Measurements from ENCODE around the gene ADAMTSL4. TPM values are rescaled to one million over a fixed set of nuclear protein-coding genes. Genes with fewer than 3 reads are reported as not detected.
A peak's percentile ranks its signal among the peaks of the same experiment; 100 is the strongest.

ADAMTSL4 gene
- total and polyA plus RNA-seq, 2 donors (not counting 1 experiment from before 2014, with no cell fraction given), result 7.3 to 13.0 TPM

GRCh38 chr1:150507912-150508864, 41.0 kb upstream of the ADAMTSL4 start, which contains the start of gene ECM1:
ECM1 (plus strand) TSS chr1:150508109; CDS start chr1:150508210, 101 bp downstream.
- Histone ChIP-seq H3K36me3 (ENCODE audit: control insufficient read depth, insufficient read depth, low read length) (peaks cover 34% of the 10 kb centered on the region), H3K4me1 (ENCODE audit: control insufficient read depth, extremely low read depth, insufficient read depth, low read length) (peaks cover 14% of the 10 kb centered on the region), H3K9me3 (ENCODE audit: control insufficient read depth, insufficient read depth, low read depth, low read length) (no peaks in the 10 kb centered on the region), H3K79me2 (ENCODE audit: control insufficient read depth, insufficient read depth, low read length) (peaks cover 19% of the 10 kb centered on the region), H2AFZ (ENCODE audit: low read length) (peak within 1 kb of the TSS; percentile 54), H3K27ac (ENCODE audit: insufficient read depth, low read length) (peak within 1 kb of the TSS; percentile 91), H3K9ac (ENCODE audit: insufficient read depth, low read length) (peak within 1 kb of the TSS; percentile 63), H3K27me3 (ENCODE audit: control insufficient read depth, insufficient read depth, low read length) (no peaks in the 10 kb centered on the region), H3K4me2 (ENCODE audit: extremely low read depth, insufficient read depth, low read length) (peak within 1 kb of the TSS; percentile 91), H4K20me1 (ENCODE audit: control insufficient read depth, extremely low read depth, insufficient read depth, low read length) (no peaks in the 10 kb centered on the region), H3K4me3 (replicated peaks in 1 of 4; ENCODE audit: control extremely low read depth in 1 of 4, insufficient read depth in 1 of 4, low read depth in 3 of 4, low read length in 4 of 4) (peak within 1 kb of the TSS; percentile 26 to 66 (median 57))
- DNase-seq (ENCODE audit: low read depth in 2 of 2), result peak; percentile 75 to 83
- TF ChIP-seq EZH2 (IDR thresholded peaks at IDR 0.05; ENCODE audit: low read length, missing control alignments), result no peak
- TF ChIP-seq, protein P1, sequence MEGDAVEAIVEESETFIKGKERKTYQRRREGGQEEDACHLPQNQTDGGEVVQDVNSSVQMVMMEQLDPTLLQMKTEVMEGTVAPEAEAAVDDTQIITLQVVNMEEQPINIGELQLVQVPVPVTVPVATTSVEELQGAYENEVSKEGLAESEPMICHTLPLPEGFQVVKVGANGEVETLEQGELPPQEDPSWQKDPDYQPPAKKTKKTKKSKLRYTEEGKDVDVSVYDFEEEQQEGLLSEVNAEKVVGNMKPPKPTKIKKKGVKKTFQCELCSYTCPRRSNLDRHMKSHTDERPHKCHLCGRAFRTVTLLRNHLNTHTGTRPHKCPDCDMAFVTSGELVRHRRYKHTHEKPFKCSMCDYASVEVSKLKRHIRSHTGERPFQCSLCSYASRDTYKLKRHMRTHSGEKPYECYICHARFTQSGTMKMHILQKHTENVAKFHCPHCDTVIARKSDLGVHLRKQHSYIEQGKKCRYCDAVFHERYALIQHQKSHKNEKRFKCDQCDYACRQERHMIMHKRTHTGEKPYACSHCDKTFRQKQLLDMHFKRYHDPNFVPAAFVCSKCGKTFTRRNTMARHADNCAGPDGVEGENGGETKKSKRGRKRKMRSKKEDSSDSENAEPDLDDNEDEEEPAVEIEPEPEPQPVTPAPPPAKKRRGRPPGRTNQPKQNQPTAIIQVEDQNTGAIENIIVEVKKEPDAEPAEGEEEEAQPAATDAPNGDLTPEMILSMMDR (conservative IDR thresholded peaks at IDR 0.05 in 1 of 2, IDR thresholded peaks at IDR 0.05 in 1 of 2; ENCODE audit: low read depth in 1 of 2, low read length in 2 of 2), result no peak

GRCh38 chr1:150508982-150509381, 40.2 kb upstream of the ADAMTSL4 start:
- Histone ChIP-seq H3K79me2 (ENCODE audit: control insufficient read depth, insufficient read depth, low read length) (peaks cover 19% of the 10 kb centered on the region), H3K4me3 (replicated peaks in 1 of 4; ENCODE audit: control extremely low read depth in 1 of 4, insufficient read depth in 1 of 4, low read depth in 3 of 4, low read length in 4 of 4) (peak overlapping the region in 3 of 4 experiments; percentile 55 to 66 (median 59)), H3K36me3 (ENCODE audit: control insufficient read depth, insufficient read depth, low read length) (peaks cover 34% of the 10 kb centered on the region), H3K27me3 (ENCODE audit: control insufficient read depth, insufficient read depth, low read length) (no peaks in the 10 kb centered on the region), H3K9ac (ENCODE audit: insufficient read depth, low read length) (no peak overlapping the region), H3K4me1 (ENCODE audit: control insufficient read depth, extremely low read depth, insufficient read depth, low read length) (peaks cover 19% of the 10 kb centered on the region), H4K20me1 (ENCODE audit: control insufficient read depth, extremely low read depth, insufficient read depth, low read length) (no peaks in the 10 kb centered on the region), H2AFZ (ENCODE audit: low read length) (no peak overlapping the region), H3K27ac (ENCODE audit: insufficient read depth, low read length) (peak overlapping the region; percentile 91), H3K9me3 (ENCODE audit: control insufficient read depth, insufficient read depth, low read depth, low read length) (no peaks in the 10 kb centered on the region), H3K4me2 (ENCODE audit: extremely low read depth, insufficient read depth, low read length) (peak overlapping the region; percentile 91)
- DNase-seq (ENCODE audit: low read depth in 2 of 2), result no peak
- TF ChIP-seq, protein P1 (conservative IDR thresholded peaks at IDR 0.05 in 1 of 2, IDR thresholded peaks at IDR 0.05 in 1 of 2; ENCODE audit: low read depth in 1 of 2, low read length in 2 of 2), result no peak
- no peak for TF ChIP-seq EZH2 (IDR thresholded peaks at IDR 0.05; ENCODE audit: low read length, missing control alignments)

DNA sequence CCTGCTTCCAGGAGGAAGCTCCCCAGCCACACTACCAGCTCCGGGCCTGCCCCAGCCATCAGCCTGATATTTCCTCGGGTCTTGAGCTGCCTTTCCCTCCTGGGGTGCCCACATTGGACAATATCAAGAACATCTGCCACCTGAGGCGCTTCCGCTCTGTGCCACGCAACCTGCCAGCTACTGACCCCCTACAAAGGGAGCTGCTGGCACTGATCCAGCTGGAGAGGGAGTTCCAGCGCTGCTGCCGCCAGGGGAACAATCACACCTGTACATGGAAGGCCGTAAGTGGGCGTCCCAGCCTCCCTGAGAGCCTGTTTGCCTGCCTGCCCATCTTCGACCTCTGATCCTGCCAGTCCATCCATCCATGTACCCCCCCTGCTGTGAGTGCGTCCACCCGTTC, 37.7 kb upstream of the ADAMTSL4 start:
- Histone ChIP-seq H3K79me2 (ENCODE audit: control insufficient read depth, insufficient read depth, low read length) (peaks cover 19% of the 10 kb centered on the region), H3K27ac (ENCODE audit: insufficient read depth, low read length) (no peak overlapping the region), H3K36me3 (ENCODE audit: control insufficient read depth, insufficient read depth, low read length) (peaks cover 24% of the 10 kb centered on the region), H3K4me2 (ENCODE audit: extremely low read depth, insufficient read depth, low read length) (no peak overlapping the region), H3K27me3 (ENCODE audit: control insufficient read depth, insufficient read depth, low read length) (no peaks in the 10 kb centered on the region), H3K9ac (ENCODE audit: insufficient read depth, low read length) (no peak overlapping the region), H4K20me1 (ENCODE audit: control insufficient read depth, extremely low read depth, insufficient read depth, low read length) (no peaks in the 10 kb centered on the region), H3K4me3 (replicated peaks in 1 of 4; ENCODE audit: control extremely low read depth in 1 of 4, insufficient read depth in 1 of 4, low read depth in 3 of 4, low read length in 4 of 4) (no peak overlapping the region), H2AFZ (ENCODE audit: low read length) (no peak overlapping the region), H3K9me3 (ENCODE audit: control insufficient read depth, insufficient read depth, low read depth, low read length) (no peaks in the 10 kb centered on the region), H3K4me1 (ENCODE audit: control insufficient read depth, extremely low read depth, insufficient read depth, low read length) (peaks cover 24% of the 10 kb centered on the region)
- no peak for DNase-seq (ENCODE audit: low read depth in 2 of 2)
- TF ChIP-seq, protein P1 (conservative IDR thresholded peaks at IDR 0.05 in 1 of 2, IDR thresholded peaks at IDR 0.05 in 1 of 2; ENCODE audit: low read depth in 1 of 2, low read length in 2 of 2), result no peak
- TF ChIP-seq EZH2 (IDR thresholded peaks at IDR 0.05; ENCODE audit: low read length, missing control alignments), result no peak

All from fibroblast of lung (primary cell).